Natural killer cell (primary cell): ENCODE measurements around the gene MESP2. TPM values are rescaled to one million over a fixed set of nuclear protein-coding genes. Genes with fewer than 3 reads are reported as not detected.

Experiments
- ATAC-seq, 3 donors: fragments of 150-1000 bp in 2 of 3; fragments of 200-7000 bp in 1 of 3; cut with Tn5 transposase; 1 replicate in 1 of 3; 2 replicates in 2 of 3; pipeline ENCODE4 v1.10.0; 2021; ENCODE audit warnings: mild to moderate bottlenecking in 2 of 3, moderate library complexity in 2 of 3
- DNase-seq, 2 donors: peaks; one replicate each; pipeline versions ENCODE4 v3.0.0 to v3.0.0-alpha.2; 2013 to 2021; ENCODE audit warnings: mixed read lengths in 1 of 2
- H3K27ac ChIP-seq: one replicate; pipeline ENCODE4 v1.5.1; 2013; ENCODE audit warnings: mild to moderate bottlenecking, low read length
- H3K27me3 ChIP-seq: one replicate; pipeline ENCODE4 v1.6.1; 2013; ENCODE audit warnings: low read length; ENCODE audit not compliant: control insufficient read depth, insufficient read depth
- H3K36me3 ChIP-seq: one replicate; pipeline ENCODE4 v1.6.1; 2013; ENCODE audit warnings: low read length; ENCODE audit not compliant: control insufficient read depth, insufficient read depth
- H3K4me1 ChIP-seq: one replicate; pipeline ENCODE4 v1.6.1; 2013; ENCODE audit warnings: low read length; ENCODE audit not compliant: control insufficient read depth, insufficient read depth
- H3K4me3 ChIP-seq: one replicate; pipeline ENCODE4 v1.5.1; 2013; ENCODE audit warnings: low read length
- H3K9me3 ChIP-seq: one replicate; pipeline ENCODE4 v1.6.1; 2013; ENCODE audit warnings: low read length; ENCODE audit not compliant: control insufficient read depth, insufficient read depth
- H3K27ac Mint-ChIP-seq, 2 donors: one replicate each; pipeline ENCODE4 v1.8.0; 2022; ENCODE audit warnings: mild to moderate bottlenecking in 2 of 2, mixed read lengths in 2 of 2, moderate library complexity in 1 of 2
- H3K27me3 Mint-ChIP-seq, 2 donors: one replicate each; pipeline ENCODE4 v1.8.0; 2022; ENCODE audit warnings: low read depth in 2 of 2, mixed read lengths in 2 of 2
- H3K36me3 Mint-ChIP-seq: one replicate; pipeline ENCODE4 v1.8.0; 2022; ENCODE audit warnings: mixed read lengths
- H3K4me1 Mint-ChIP-seq, 2 donors: one replicate each; pipeline ENCODE4 v1.8.0; 2022; ENCODE audit warnings: mixed read lengths in 2 of 2
- H3K4me3 Mint-ChIP-seq: one replicate; pipeline ENCODE4 v1.8.0; 2022; ENCODE audit warnings: mild to moderate bottlenecking, moderate library complexity, mixed read lengths
- H3K9me3 Mint-ChIP-seq, 2 donors: one replicate each; pipeline ENCODE4 v1.8.0; 2022; ENCODE audit warnings: mixed read lengths in 2 of 2
- CTCF ChIP-seq: fragments of 200-600 bp; IDR thresholded peaks from one replicate; pipeline ENCODE4 v1.8.0; 2022; ENCODE audit warnings: antibody characterized with exemption
- WGBS: methylation state at CpG from one replicate; pipeline ENCODE4 v1.1.7; 2013; ENCODE audit warnings: missing lambda C conversion rate; ENCODE audit not compliant: insufficient coverage; 5-methylcytosine and 5-hydroxymethylcytosine counted together
- intact Hi-C: fragments of 100-400 bp; cut with micrococcal nuclease; formaldehyde crosslinking; loops from one replicate; pipeline ENCODE4 v1.14.2; 2022
- total RNA-seq, 4 donors: library from RNA; stranded (reverse); fragments of 120-200 nt in 1 of 4; gene quantifications; one replicate each; pipeline versions ENCODE4 v1.2.3 to v1.2.4, GENCODE V29; 2013 to 2022

The MESP2 gene
- total RNA-seq, 3 donors from 2014 or later (not counting 1 experiment from before 2014, with no cell fraction given): not detected

GRCh38 chr15:89809787-89810148, 33.6 kb downstream of the MESP2 start:
- no peak for ATAC-seq
- Histone ChIP-seq H3K27ac (no peak overlapping the region), H3K36me3 (no peaks in the 10 kb centered on the region), H3K9me3 (no peaks in the 10 kb centered on the region), H3K27me3 (peaks cover 13% of the 10 kb centered on the region), H3K4me3 (no peak overlapping the region), H3K4me1 (peaks cover 13% of the 10 kb centered on the region)
- no peak for DNase-seq
- H3K4me1 Mint-ChIP-seq: peaks cover 0 to 5% of the 10 kb centered on the region in 2 donors
- H3K27ac Mint-ChIP-seq: no peak overlapping the region
- intact Hi-C loops: no loop called here
- H3K36me3 Mint-ChIP-seq: no peaks in the 10 kb centered on the region
- H3K4me3 Mint-ChIP-seq: no peak overlapping the region
- WGBS: 95% methylated on average over 5 of the region's 5 CpGs
- peaks cover 7 to 12% of the 10 kb centered on the region in 2 donors for H3K27me3 Mint-ChIP-seq
- TF ChIP-seq CTCF: no peak
- H3K9me3 Mint-ChIP-seq: no peaks in the 10 kb centered on the region

- no peaks in the 10 kb centered on the region for H3K9me3 Mint-ChIP-seq
- ATAC-seq (no peak), DNase-seq (no peak)
- peaks cover 4% of the 10 kb centered on the region for H3K36me3 Mint-ChIP-seq
- Histone ChIP-seq H3K27me3 (peaks cover 21% of the 10 kb centered on the region), H3K27ac (no peak overlapping the region), H3K36me3 (no peaks in the 10 kb centered on the region), H3K4me1 (peaks cover 17% of the 10 kb centered on the region), H3K9me3 (peaks cover 2% of the 10 kb centered on the region), H3K4me3 (no peak overlapping the region)
- WGBS: 94% methylated on average over 7 of the region's 7 CpGs
- H3K4me3 Mint-ChIP-seq: no peak overlapping the region
- peaks cover 6 to 11% of the 10 kb centered on the region in 2 donors for H3K4me1 Mint-ChIP-seq
- H3K27me3 Mint-ChIP-seq: peaks cover 16 to 21% of the 10 kb centered on the region in 2 donors
- no peak for TF ChIP-seq CTCF
- no peak overlapping the region for H3K27ac Mint-ChIP-seq
- intact Hi-C loops: no loop called here
Observed at GRCh38 chr15:89810837-89811236, 34.7 kb downstream of the MESP2 start.

- no peak overlapping the region for H3K27ac Mint-ChIP-seq
- Histone ChIP-seq H3K4me3 (no peak overlapping the region), H3K9me3 (peaks cover 4% of the 10 kb centered on the region), H3K4me1 (peaks cover 17% of the 10 kb centered on the region), H3K27ac (no peak overlapping the region), H3K36me3 (no peaks in the 10 kb centered on the region), H3K27me3 (peaks cover 22% of the 10 kb centered on the region)
- H3K4me3 Mint-ChIP-seq: no peak overlapping the region
- ATAC-seq (peak in 1 of 3 donors; percentile 48), DNase-seq (no peak)
- WGBS: 89% methylated on average over 8 of the region's 8 CpGs
- H3K9me3 Mint-ChIP-seq: no peaks in the 10 kb centered on the region
- H3K4me1 Mint-ChIP-seq: peaks cover 6 to 11% of the 10 kb centered on the region in 2 donors
- H3K36me3 Mint-ChIP-seq: peaks cover 11% of the 10 kb centered on the region
- H3K27me3 Mint-ChIP-seq: peaks cover 26 to 29% of the 10 kb centered on the region in 2 donors
- intact Hi-C loops: no loop called here
- TF ChIP-seq CTCF: no peak
Observed at GRCh38 chr15:89812011-89812846, 36.1 kb downstream of the MESP2 start.
